Left colon (tissue), 2 donors: Measurements from ENCODE around the gene COPS4. TPM values are rescaled to one million over a fixed set of nuclear protein-coding genes. Genes with fewer than 3 reads are reported as not detected.
"Not testable (repeated sequence)": the region's sequence is repeated elsewhere in the genome, so short reads cannot be mapped to it uniquely, and the experiment has no call there.

Experiments
- ATAC-seq: fragments of 200-7000 bp; cut with Tn5 transposase; one replicate; pipeline ENCODE4 v1.9.1; 2020; ENCODE audit warnings: mild to moderate bottlenecking, moderate library complexity
- DNase-seq, 2 donors: peaks; one replicate each; pipeline ENCODE4 v3.0.0-alpha.2; 2020
- intact Hi-C, 2 donors: fragments of 100-400 bp; cut with DNase I in 1 of 2; cut with micrococcal nuclease in 1 of 2; formaldehyde crosslinking; loops; one replicate each; pipeline versions ENCODE4 v1.11.2 to v1.14.0; 2022; cut with DNase I, micrococcal nuclease
- long read RNA-seq: library from polyadenylated mRNA; unstranded; transcript quantifications from one replicate; pipeline ENCODE4 v2.0.0, GENCODE V29; 2021
- total RNA-seq, 2 donors: library from RNA; stranded (reverse); fragmentation: NEBNext Ultra II Directional; extraction: Animal tissue kit (Norgen Biotek cat#: 25700); gene quantifications; one replicate each; pipeline ENCODE4 v1.2.1, GENCODE V29; 2021
- donor health status: DM: no; HTN: no; CAD: no.
- donor health status: DM: yes; HTN: yes; CAD: no.

The COPS4 gene
- total RNA-seq = 10 to 100 TPM; 22.9 to 23.7 TPM
- long read RNA-seq, transcript COPS4-201 (10 exons, 1,744 nt) = major isoform, 42 of 51 reads
- long read RNA-seq, partial matches to known transcripts = 1 of 51 reads
- long read RNA-seq, other reads (novel, unspliced or antisense) = 6 of 51 reads

GRCh38 chr4:83034630-83035494, at the start of gene COPS4:
Gene COPS4 (plus strand): TSS chr4:83035183. CDS start chr4:83035225, 42 bp downstream.
- ATAC-seq (peak; percentile 97), DNase-seq (peak; percentile 95 to 99)
- intact Hi-C loops = no loop called here

GRCh38 chr4:82987519-82987918, 47.5 kb upstream of the COPS4 start:
- DNase-seq, intact Hi-C loops, ATAC-seq: not testable (repeated sequence)

- no peak for DNase-seq
- intact Hi-C loops = no loop called here
- no peak for ATAC-seq
Observed at GRCh38 chr4:82988323-82988832, 46.6 kb upstream of the COPS4 start.

- intact Hi-C loops = no loop called here
- ATAC-seq = peak; percentile 61
- no peak for DNase-seq
Observed at GRCh38 chr4:82989575-82990429, 45.2 kb upstream of the COPS4 start.

GRCh38 chr4:82994834-82995233, 40.1 kb upstream of the COPS4 start:
- ATAC-seq (peak; percentile 77), DNase-seq (no peak)
- intact Hi-C loops = no loop called here

- intact Hi-C loops = no loop called here
- no peak for ATAC-seq
- no peak for DNase-seq
Observed at GRCh38 chr4:82998898-82999297, 36.1 kb upstream of the COPS4 start.

GRCh38 chr4:83002329-83002728, 32.7 kb upstream of the COPS4 start:
- ATAC-seq (no peak), DNase-seq (no peak)
- intact Hi-C loops = no loop called here

GRCh38 chr4:83003044-83003791, 31.8 kb upstream of the COPS4 start:
- intact Hi-C loops, DNase-seq, ATAC-seq: not testable (repeated sequence)

GRCh38 chr4:83009529-83009928, 25.5 kb upstream of the COPS4 start:
- DNase-seq (no peak), ATAC-seq (no peak)
- intact Hi-C loops = no loop called here

GRCh38 chr4:83010111-83010521, 24.9 kb upstream of the COPS4 start:
- ATAC-seq (no peak), DNase-seq (no peak)
- intact Hi-C loops = loop anchor here in 1 of 2 donors (5.0 kb wide), 1 partner anchor 108 kb away; the partner anchor contains the start of gene THAP9

GRCh38 chr4:83010522-83011318, 24.3 kb upstream of the COPS4 start, which contains the start of gene LIN54:
Gene LIN54 (minus strand): TSS chr4:83010823. CDS start chr4:82984844, 25,979 bp downstream.
- intact Hi-C loops = loop anchor here in 1 of 2 donors (5.0 kb wide), 1 partner anchor 108 kb away; the partner anchor contains the start of gene THAP9
- DNase-seq (peak; percentile 89 to 90), ATAC-seq (peak; percentile 65)

- ATAC-seq (no peak), DNase-seq (no peak)
- intact Hi-C loops = loop anchor here in 1 of 2 donors (5.0 kb wide), 1 partner anchor 109 kb away; the partner anchor contains the start of gene THAP9
Observed at GRCh38 chr4:83011689-83012199, 23.2 kb upstream of the COPS4 start.

GRCh38 chr4:83012200-83012686, 22.7 kb upstream of the COPS4 start:
- peak; percentile 4 for ATAC-seq
- intact Hi-C loops = loop anchor here in 1 of 2 donors (5.0 kb wide), 1 partner anchor 110 kb away; the partner anchor contains the start of gene THAP9

GRCh38 chr4:83012687-83013419, 22.1 kb upstream of the COPS4 start:
- intact Hi-C loops = loop anchor here in 1 of 2 donors (5.0 kb wide), 1 partner anchor 111 kb away; the partner anchor contains the start of gene THAP9
- DNase-seq (peak; percentile 96 to 97), ATAC-seq (peak; percentile 89)

More at GRCh38 chr4:83012200-83012686, 22.7 kb upstream of the COPS4 start:
- DNase-seq = peak; percentile 35 to 54

- ATAC-seq (no peak), DNase-seq (no peak)
- intact Hi-C loops = loop anchor here in 1 of 2 donors (5.0 kb wide), 1 partner anchor 111 kb away; the partner anchor contains the start of gene THAP9
Observed at GRCh38 chr4:83013420-83013867, 21.5 kb upstream of the COPS4 start.

- intact Hi-C loops = loop anchor here in 1 of 2 donors (5.0 kb wide), 1 partner anchor 112 kb away; the partner anchor contains the start of gene THAP9
- no peak for ATAC-seq
- no peak for DNase-seq
Observed at GRCh38 chr4:83013902-83014301, 21.1 kb upstream of the COPS4 start.
